Peyer's patch (tissue), 4 donors: ENCODE measurements around the gene EDN2. TPM values are rescaled to one million over a fixed set of nuclear protein-coding genes. Genes with fewer than 3 reads are reported as not detected.
A peak's percentile ranks its signal among the peaks of the same experiment; 100 is the strongest.

ENCODE experiments used
- DNase-seq, 3 donors: peaks; one replicate each; pipeline ENCODE4 v3.0.0-alpha.2; 2017 to 2019
- H3K27ac ChIP-seq, 4 donors: fragments of 200-600 bp; sonication (generic); one replicate each; pipeline ENCODE4 v1.5.1; 2016 to 2019
- H3K27me3 ChIP-seq, 2 donors: fragments of 200-600 bp; sonication (generic); one replicate each; pipeline ENCODE4 v1.5.1; 2019
- H3K36me3 ChIP-seq, 3 donors: fragments of 200-600 bp; sonication (generic); one replicate each; pipeline ENCODE4 v1.5.1; 2016 to 2019
- H3K4me1 ChIP-seq, 4 donors: fragments of 200-600 bp; sonication (generic); one replicate each; pipeline ENCODE4 v1.5.1; 2016 to 2019
- H3K4me3 ChIP-seq, 4 donors: fragments of 200-600 bp; sonication (generic); 1 replicate in 3 of 4; 2 replicates in 1 of 4; pipeline ENCODE4 v1.5.1; 2016 to 2019; ENCODE audit warnings: mild to moderate bottlenecking in 1 of 4
- H3K9me3 ChIP-seq, 4 donors: fragments of 200-600 bp; sonication (generic); one replicate each; pipeline ENCODE4 v1.5.1; 2016 to 2019; ENCODE audit warnings: mild to moderate bottlenecking in 1 of 4
- CTCF ChIP-seq, 6 experiments: fragments of 450-650 bp in 4 of 6; fragments of 200-600 bp in 2 of 6; sonication (generic) in 1 of 6; IDR thresholded peaks; one replicate each; pipeline ENCODE4 v1.5.1; 2017 to 2019; ENCODE audit warnings: antibody characterized with exemption in 6 of 6, mild to moderate bottlenecking in 3 of 6, moderate library complexity in 1 of 6
- POLR2A ChIP-seq, 2 donors: fragments of 450-650 bp; IDR thresholded peaks; one replicate each; pipeline ENCODE4 v1.5.1; 2017; ENCODE audit warnings: antibody characterized with exemption in 2 of 2, mild to moderate bottlenecking in 2 of 2, moderate library complexity in 2 of 2
- total RNA-seq, 4 donors: library from RNA; depleted of rRNA; stranded (reverse); fragments of >200 nt; gene quantifications; one replicate each; pipeline ENCODE4 v1.1.0, GENCODE V29; 2016

The EDN2 gene
- total RNA-seq, 4 donors from 2014 or later, result 43.2 to 75.0 (median 49.1) TPM; not detected in 1

GRCh38 chr1:41504114-41505035, 19.9 kb upstream of the EDN2 start:
- TF ChIP-seq CTCF (IDR thresholded peaks at IDR 0.05) (no peak), POLR2A (IDR thresholded peaks at IDR 0.05) (no peak)
- DNase-seq, result peak in 1 of 3 donors; percentile 58
- Histone ChIP-seq H3K9me3 (no peaks in the 10 kb centered on the region), H3K27ac (no peak overlapping the region), H3K36me3 (no peaks in the 10 kb centered on the region), H3K4me3 (no peak overlapping the region), H3K27me3 (no peaks in the 10 kb centered on the region), H3K4me1 (peaks cover 0 to 33% (median 3%) of the 10 kb centered on the region in 4 donors)

- Histone ChIP-seq H3K4me3 (no peak overlapping the region), H3K4me1 (peaks cover 0 to 40% (median 5%) of the 10 kb centered on the region in 4 donors), H3K9me3 (no peaks in the 10 kb centered on the region), H3K27ac (no peak overlapping the region), H3K36me3 (no peaks in the 10 kb centered on the region), H3K27me3 (no peaks in the 10 kb centered on the region)
- TF ChIP-seq POLR2A (IDR thresholded peaks at IDR 0.05), result no peak
- TF ChIP-seq CTCF (IDR thresholded peaks at IDR 0.05), result no peak
- DNase-seq, result no peak
These were observed 19.1 kb upstream of the EDN2 start for GRCh38 chr1:41503538-41504113.

GRCh38 chr1:41502912-41503311, 18.4 kb upstream of the EDN2 start:
- no peak for TF ChIP-seq POLR2A (IDR thresholded peaks at IDR 0.05)
- TF ChIP-seq CTCF (IDR thresholded peaks at IDR 0.05), result no peak
- DNase-seq, result no peak
- Histone ChIP-seq H3K36me3 (no peaks in the 10 kb centered on the region), H3K4me1 (peaks cover 0 to 46% (median 5%) of the 10 kb centered on the region in 4 donors), H3K4me3 (no peak overlapping the region), H3K9me3 (no peaks in the 10 kb centered on the region), H3K27me3 (no peaks in the 10 kb centered on the region), H3K27ac (no peak overlapping the region)

GRCh38 chr1:41501581-41501980, 17.1 kb upstream of the EDN2 start:
- H3K27me3 ChIP-seq, result no peaks in the 10 kb centered on the region
- H3K36me3 ChIP-seq, result no peaks in the 10 kb centered on the region
- H3K27ac ChIP-seq, result peak overlapping the region in 3 of 4 donors; percentile 63 to 84 (median 74)
- peak in 1 of 2 donors; percentile 38 for TF ChIP-seq POLR2A (IDR thresholded peaks at IDR 0.05)
- TF ChIP-seq CTCF (IDR thresholded peaks at IDR 0.05), result no peak
- peaks cover 0 to 52% (median 7%) of the 10 kb centered on the region in 4 donors for H3K4me1 ChIP-seq
- DNase-seq, result peak in 2 of 3 donors; percentile 90 to 93
- no peak overlapping the region for H3K4me3 ChIP-seq
- no peaks in the 10 kb centered on the region for H3K9me3 ChIP-seq

- Histone ChIP-seq H3K36me3 (no peaks in the 10 kb centered on the region), H3K9me3 (no peaks in the 10 kb centered on the region), H3K4me1 (peaks cover 3 to 59% (median 12%) of the 10 kb centered on the region in 4 donors), H3K27me3 (no peaks in the 10 kb centered on the region), H3K4me3 (no peak overlapping the region), H3K27ac (peak overlapping the region in 3 of 4 donors; percentile 63 to 84 (median 74))
- TF ChIP-seq POLR2A (IDR thresholded peaks at IDR 0.05) (no peak), CTCF (IDR thresholded peaks at IDR 0.05) (no peak)
- DNase-seq, result no peak
These were observed 16.5 kb upstream of the EDN2 start for GRCh38 chr1:41500781-41501518.
